H1 (cell line): ENCODE results near the gene KRABD2.

Source experiments
- CTCF ChIA-PET: fragments of 300-600 bp; sonication (Branson Sonifier 250); formaldehyde crosslinking; loops from one replicate; lab custom pipeline; 2021; ENCODE audit not compliant: partially characterized antibody; lab: Charles Lee
- POLR2A ChIA-PET: fragments of 300-600 bp; sonication (Branson Sonifier 250); formaldehyde crosslinking; loops from one replicate; lab custom pipeline; 2021; ENCODE audit warnings: inconsistent platforms; ENCODE audit not compliant: partially characterized antibody; lab: Charles Lee
- DNase-seq, 2 experiments: peaks; one replicate each; pipeline versions ENCODE4 v3.0.0 to v3.0.0-alpha.2; 2010 to 2022; ENCODE audit warnings: low spot score in 2 of 2, low read depth in 1 of 2, mixed read lengths in 1 of 2
- FAIRE-seq: peaks from 2 replicates; lab custom pipeline; 2011; peaks lifted over from hg19 to GRCh38; lab: Jason Lieb, UNC
- H2AFZ ChIP-seq: 2 replicates; pipeline ENCODE4 v1.8.1; 2012; ENCODE audit warnings: low read length, inconsistent platforms
- H2AK5ac ChIP-seq: 2 replicates; pipeline ENCODE4 v1.6.1; 2013; ENCODE audit warnings: low read depth, low read length
- H2BK120ac ChIP-seq: replicated peaks from 2 replicates; pipeline ENCODE3; 2013; ENCODE audit warnings: low read depth, low read length, inconsistent platforms
- H2BK12ac ChIP-seq: 2 replicates; pipeline ENCODE4 v1.6.1; 2013; ENCODE audit warnings: low read depth, low read length
- H2BK15ac ChIP-seq: 2 replicates; pipeline ENCODE4 v1.6.1; 2013; ENCODE audit warnings: low read length
- H2BK20ac ChIP-seq: 2 replicates; pipeline ENCODE4 v1.6.1; 2013; ENCODE audit warnings: low read length
- H2BK5ac ChIP-seq: 2 replicates; pipeline ENCODE4 v1.6.1; 2013; ENCODE audit warnings: low read depth, low read length
- H3K14ac ChIP-seq: 2 replicates; pipeline ENCODE4 v1.6.1; 2013; ENCODE audit warnings: inconsistent platforms; ENCODE audit not compliant: insufficient read length
- H3K18ac ChIP-seq: 2 replicates; pipeline ENCODE4 v1.6.1; 2013; ENCODE audit warnings: low read length; ENCODE audit errors: extremely low read depth
- H3K23ac ChIP-seq: 2 replicates; pipeline ENCODE4 v1.6.1; 2013; ENCODE audit warnings: inconsistent platforms; ENCODE audit not compliant: insufficient read length
- H3K23me2 ChIP-seq: 2 replicates; pipeline ENCODE4 v1.6.1; 2013; ENCODE audit warnings: low read depth, low read length
- H3K27ac ChIP-seq: 2 replicates; pipeline ENCODE4 v1.6.1; 2011; ENCODE audit warnings: low read depth, low read length, inconsistent platforms
- H3K27me3 ChIP-seq, 4 experiments: replicated peaks in 1 of 4; 1 replicate in 1 of 4; 2 replicates in 3 of 4; pipeline versions ENCODE4 v1.6.1 to v1.8.1; 2011 to 2013; ENCODE audit warnings: low read length in 3 of 4, mild to moderate bottlenecking in 3 of 4, inconsistent platforms in 2 of 4, mixed read lengths in 2 of 4, moderate library complexity in 1 of 4; ENCODE audit not compliant: control insufficient read depth in 3 of 4, insufficient read depth in 3 of 4; ENCODE audit errors: extremely low read depth in 1 of 4
- H3K36me3 ChIP-seq, 4 experiments: 2 replicates each; pipeline versions ENCODE4 v1.6.1 to v1.8.1; 2011 to 2013; ENCODE audit warnings: mild to moderate bottlenecking in 4 of 4, low read length in 3 of 4, moderate library complexity in 2 of 4, control low read depth in 1 of 4, inconsistent platforms in 1 of 4; ENCODE audit not compliant: insufficient read depth in 4 of 4, control insufficient read depth in 2 of 4
- H3K4ac ChIP-seq: replicated peaks from 2 replicates; pipeline ENCODE3; 2013; ENCODE audit warnings: low read length, low read depth, mixed read lengths, inconsistent platforms; ENCODE audit not compliant: insufficient read length
- H3K4me1 ChIP-seq, 4 experiments: replicated peaks in 1 of 4; 1 replicate in 1 of 4; 2 replicates in 3 of 4; pipeline versions ENCODE4 v1.6.1 to v1.8.1; 2011 to 2013; ENCODE audit warnings: low read length in 3 of 4, inconsistent platforms in 2 of 4, mixed read lengths in 1 of 4; ENCODE audit not compliant: insufficient read depth in 4 of 4, control insufficient read depth in 3 of 4
- H3K4me2 ChIP-seq, 2 experiments: 2 replicates each; pipeline versions ENCODE4 v1.6.1 to v1.8.1; 2011 to 2013; ENCODE audit warnings: low read depth in 2 of 2, low read length in 2 of 2, control low read depth in 1 of 2, inconsistent platforms in 1 of 2, mild to moderate bottlenecking in 1 of 2; ENCODE audit not compliant: insufficient read depth in 1 of 2
- H3K4me3 ChIP-seq, 4 experiments: fragments of 200-600, 300-600 bp in 1 of 4; sonication (generic), shearing (Covaris generic), sonication (Bioruptor Twin) in 1 of 4; 2 replicates each; pipeline versions ENCODE4 v1.5.1 to v1.8.1; 2011 to 2016; ENCODE audit warnings: low read length in 4 of 4, low read depth in 3 of 4, control low read depth in 2 of 4, inconsistent platforms in 2 of 4, mild to moderate bottlenecking in 2 of 4, mixed read lengths in 1 of 4, moderate library complexity in 1 of 4; ENCODE audit not compliant: insufficient read depth in 2 of 4; ENCODE audit errors: extremely low read depth in 1 of 4
- H3K56ac ChIP-seq: replicated peaks from 2 replicates; pipeline ENCODE3; 2013; ENCODE audit warnings: low read depth, mild to moderate bottlenecking, mixed read lengths, low read length, inconsistent platforms; ENCODE audit not compliant: insufficient read length
- H3K79me1 ChIP-seq: 2 replicates; pipeline ENCODE4 v1.6.1; 2013; ENCODE audit warnings: low read depth, low read length, control low read depth
- H3K79me2 ChIP-seq, 2 experiments: 2 replicates each; pipeline versions ENCODE4 v1.6.1 to v1.8.1; 2012 to 2013; ENCODE audit warnings: low read length in 2 of 2, mild to moderate bottlenecking in 2 of 2, inconsistent platforms in 1 of 2; ENCODE audit not compliant: insufficient read depth in 2 of 2, control insufficient read depth in 1 of 2
- H3K9ac ChIP-seq, 4 experiments: replicated peaks in 1 of 4; 1 replicate in 1 of 4; 2 replicates in 3 of 4; pipeline versions ENCODE4 v1.6.1 to v1.8.1; 2011 to 2013; ENCODE audit warnings: low read depth in 3 of 4, low read length in 3 of 4, control low read depth in 2 of 4, mild to moderate bottlenecking in 2 of 4, moderate library complexity in 2 of 4, inconsistent platforms in 1 of 4; ENCODE audit errors: extremely low read depth in 1 of 4
- H3K9me3 ChIP-seq, 2 experiments: 2 replicates each; pipeline versions ENCODE4 v1.6.1 to v1.8.1; 2012 to 2013; ENCODE audit warnings: mild to moderate bottlenecking in 2 of 2, moderate library complexity in 2 of 2, control low read depth in 1 of 2, inconsistent platforms in 1 of 2, low read depth in 1 of 2, low read length in 1 of 2, mixed read lengths in 1 of 2; ENCODE audit not compliant: insufficient read depth in 2 of 2
- H4K20me1 ChIP-seq, 2 experiments: replicated peaks in 1 of 2; 2 replicates each; pipeline versions ENCODE3 to v1.8.1; 2011 to 2013; ENCODE audit warnings: inconsistent platforms in 2 of 2, low read length in 2 of 2, mild to moderate bottlenecking in 1 of 2; ENCODE audit not compliant: insufficient read depth in 2 of 2, control insufficient read depth in 1 of 2
- H4K5ac ChIP-seq: 2 replicates; pipeline ENCODE4 v1.6.1; 2013; ENCODE audit warnings: low read length, low read depth, mixed read lengths, inconsistent platforms; ENCODE audit not compliant: insufficient read length
- H4K8ac ChIP-seq: 2 replicates; pipeline ENCODE4 v1.8.0; 2013; ENCODE audit warnings: mild to moderate bottlenecking, moderate library complexity, low read length, inconsistent platforms; ENCODE audit not compliant: insufficient read depth; ENCODE audit errors: extremely low read depth
- H4K91ac ChIP-seq: replicated peaks from 2 replicates; pipeline ENCODE3; 2013; ENCODE audit warnings: low read length, mixed read lengths, inconsistent platforms; ENCODE audit not compliant: insufficient read length
- BACH1 ChIP-seq: IDR thresholded peaks from 2 replicates; pipeline ENCODE4 v1.6.1; 2012; ENCODE audit warnings: low read length, improper control_type of control experiment
- CREB1 ChIP-seq: IDR thresholded peaks from 2 replicates; pipeline ENCODE4 v1.6.1; 2012; ENCODE audit warnings: inconsistent platforms
- FOSL1 ChIP-seq: IDR thresholded peaks from 2 replicates; pipeline ENCODE4 v1.6.1; 2011; ENCODE audit warnings: mild to moderate bottlenecking, low read depth, low read length, moderate library complexity; ENCODE audit not compliant: insufficient read depth
- GABPA ChIP-seq: IDR thresholded peaks from 2 replicates; pipeline ENCODE4 v1.6.1; 2011; ENCODE audit warnings: mild to moderate bottlenecking, low read length, moderate library complexity, borderline replicate concordance; ENCODE audit not compliant: insufficient read depth
- JUN ChIP-seq: IDR thresholded peaks from 2 replicates; pipeline ENCODE4 v1.6.1; 2011; ENCODE audit warnings: low read depth, mild to moderate bottlenecking, improper control_type of control experiment, low read length
- PHF8 ChIP-seq: fragments of 200-600 bp; sonication (generic); conservative IDR thresholded peaks from 2 replicates; pipeline ENCODE4 v1.7.1; 2012; ENCODE audit warnings: low read depth, mild to moderate bottlenecking, inconsistent platforms, low read length, moderate library complexity
- POU5F1 ChIP-seq: IDR thresholded peaks from 2 replicates; pipeline ENCODE4 v1.6.1; 2011; ENCODE audit warnings: low read depth, mild to moderate bottlenecking, low read length, moderate library complexity
- RAD21 ChIP-seq, 2 experiments: IDR thresholded peaks in 1 of 2; conservative IDR thresholded peaks in 1 of 2; 2 replicates each; pipeline ENCODE4 v1.6.1; 2011; ENCODE audit warnings: low read depth in 2 of 2, low read length in 2 of 2, improper control_type of control experiment in 1 of 2, inconsistent platforms in 1 of 2, mild to moderate bottlenecking in 1 of 2, moderate library complexity in 1 of 2
- SIX5 ChIP-seq: IDR thresholded peaks from 2 replicates; pipeline ENCODE4 v1.6.1; 2011; ENCODE audit warnings: mild to moderate bottlenecking, low read depth, low read length
- SP1 ChIP-seq: IDR thresholded peaks from 2 replicates; pipeline ENCODE4 v1.6.1; 2011; ENCODE audit warnings: low read depth, low read length
- SP2 ChIP-seq: IDR thresholded peaks from 2 replicates; pipeline ENCODE4 v1.6.1; 2012; ENCODE audit warnings: mild to moderate bottlenecking, low read length, inconsistent platforms
- TAF1 ChIP-seq: IDR thresholded peaks from 2 replicates; pipeline ENCODE4 v1.6.1; 2011; ENCODE audit warnings: mild to moderate bottlenecking, low read depth, low read length
- TAF7 ChIP-seq: optimal IDR thresholded peaks from 2 replicates; pipeline ENCODE3; 2011; ENCODE audit warnings: low read depth, mild to moderate bottlenecking, inconsistent platforms, low read length, moderate library complexity, borderline replicate concordance
- TEAD4 ChIP-seq: IDR thresholded peaks from 2 replicates; pipeline ENCODE4 v1.6.1; 2012; ENCODE audit warnings: low read depth, low read length, inconsistent platforms, mixed read lengths
- WGBS, 2 experiments: shearing (Covaris generic) in 1 of 2; methylation state at CpG; one replicate each; pipeline versions ENCODE4 v1.1.6 to v1.1.7; 2013 to 2015; ENCODE audit warnings: low lambda C conversion rate in 2 of 2, mixed read lengths in 2 of 2, inconsistent platforms in 1 of 2, low coverage in 1 of 2, missing lambda C conversion rate in 1 of 2; ENCODE audit not compliant: insufficient replicate concordance in 2 of 2, insufficient coverage in 1 of 2, insufficient read length in 1 of 2; ENCODE audit errors: extremely low coverage in 1 of 2, missing lambda C conversion rate in 1 of 2; 5-methylcytosine and 5-hydroxymethylcytosine counted together

The KRABD2 gene

GRCh38 chr17:8357910-8358309 is 18.6 kb downstream of the KRABD2 start:
- no peak overlapping the region for H2BK12ac ChIP-seq
- H3K27me3 ChIP-seq, result no peaks in the 10 kb centered on the region
- H3K79me2 ChIP-seq, result no peaks in the 10 kb centered on the region
- DNase-seq, result no peak
- H3K23me2 ChIP-seq, result no peaks in the 10 kb centered on the region; the same call in 1 of the 2 replicates
- WGBS, 2 experiments, result 88% methylated on average over 3 of the region's 3 CpGs; no CpG with 5 or more reads in 1 of the 2 experiments
- no peak overlapping the region for H3K14ac ChIP-seq
- no peak overlapping the region for H4K8ac ChIP-seq
- H3K18ac ChIP-seq, result no peak overlapping the region
- no peak overlapping the region for H2BK5ac ChIP-seq
- ChIA-PET CTCF (no interaction called here), POLR2A (interaction anchor here (0.9 to 2.7 kb wide), 4 partner anchors 11 to 25 kb away, joined by 3 to 20 read pairs (median 4); partner anchors contain the start of genes KRABD2 and RPL26)
- no peak overlapping the region for H3K56ac ChIP-seq
- no peak overlapping the region for H3K9ac ChIP-seq
- no peaks in the 10 kb centered on the region for H3K79me1 ChIP-seq
- H3K4me2 ChIP-seq, result no peak overlapping the region
- no peak overlapping the region for H2BK120ac ChIP-seq
- H3K4me1 ChIP-seq, result peaks cover 0 to 5% (median 3%) of the 10 kb centered on the region in 4 experiments; a peak in 2 of 7 replicates
- H4K91ac ChIP-seq, result no peak overlapping the region
- H3K4me3 ChIP-seq, result no peak overlapping the region
- no peak overlapping the region for H3K27ac ChIP-seq
- no peak overlapping the region for H2BK20ac ChIP-seq
- no peaks in the 10 kb centered on the region for H3K36me3 ChIP-seq
- H3K23ac ChIP-seq, result no peak overlapping the region
- no peak for FAIRE-seq
- no peak for TF ChIP-seq TAF7
- no peak for TF ChIP-seq POU5F1
- no peak for TF ChIP-seq TEAD4
- no peak for TF ChIP-seq RAD21 (IDR thresholded peaks at IDR 0.05 in 1 of 2, conservative IDR thresholded peaks at IDR 0.05 in 1 of 2; ENCODE audit: low read depth in 2 of 2, low read length in 2 of 2)
- no peak for TF ChIP-seq GABPA
- no peak for TF ChIP-seq SIX5
- no peak for TF ChIP-seq SP1
- TF ChIP-seq SP2, result no peak
- TF ChIP-seq TAF1, result no peak
- TF ChIP-seq CREB1, result no peak
- TF ChIP-seq JUN, result no peak
- no peak for TF ChIP-seq FOSL1
- no peak for TF ChIP-seq PHF8
- no peak for TF ChIP-seq BACH1
- H4K20me1 ChIP-seq, result no peaks in the 10 kb centered on the region
- no peak overlapping the region for H2AK5ac ChIP-seq
- H3K4ac ChIP-seq, result no peak overlapping the region
- H3K9me3 ChIP-seq, result no peaks in the 10 kb centered on the region
- no peak overlapping the region for H4K5ac ChIP-seq
- no peak overlapping the region for H2AFZ ChIP-seq
- no peak overlapping the region for H2BK15ac ChIP-seq
